LNCaP clone FGC (cell line): ENCODE data around the gene MUC4.

Experiments used
- DNase-seq: peaks from one replicate; pipeline ENCODE4 v3.0.0-alpha.2; 2011; ENCODE audit warnings: low read depth
- H3K4me3 ChIP-seq: 2 replicates; pipeline ENCODE4 v1.5.1; 2011; ENCODE audit warnings: mild to moderate bottlenecking, low read depth, low read length, control low read depth
- CTCF ChIP-seq: IDR thresholded peaks from 2 replicates; pipeline ENCODE4 v1.5.1; 2012; ENCODE audit warnings: mild to moderate bottlenecking; ENCODE audit not compliant: control insufficient read depth, insufficient read depth; ENCODE audit errors: extremely low read depth

The MUC4 gene

DNA sequence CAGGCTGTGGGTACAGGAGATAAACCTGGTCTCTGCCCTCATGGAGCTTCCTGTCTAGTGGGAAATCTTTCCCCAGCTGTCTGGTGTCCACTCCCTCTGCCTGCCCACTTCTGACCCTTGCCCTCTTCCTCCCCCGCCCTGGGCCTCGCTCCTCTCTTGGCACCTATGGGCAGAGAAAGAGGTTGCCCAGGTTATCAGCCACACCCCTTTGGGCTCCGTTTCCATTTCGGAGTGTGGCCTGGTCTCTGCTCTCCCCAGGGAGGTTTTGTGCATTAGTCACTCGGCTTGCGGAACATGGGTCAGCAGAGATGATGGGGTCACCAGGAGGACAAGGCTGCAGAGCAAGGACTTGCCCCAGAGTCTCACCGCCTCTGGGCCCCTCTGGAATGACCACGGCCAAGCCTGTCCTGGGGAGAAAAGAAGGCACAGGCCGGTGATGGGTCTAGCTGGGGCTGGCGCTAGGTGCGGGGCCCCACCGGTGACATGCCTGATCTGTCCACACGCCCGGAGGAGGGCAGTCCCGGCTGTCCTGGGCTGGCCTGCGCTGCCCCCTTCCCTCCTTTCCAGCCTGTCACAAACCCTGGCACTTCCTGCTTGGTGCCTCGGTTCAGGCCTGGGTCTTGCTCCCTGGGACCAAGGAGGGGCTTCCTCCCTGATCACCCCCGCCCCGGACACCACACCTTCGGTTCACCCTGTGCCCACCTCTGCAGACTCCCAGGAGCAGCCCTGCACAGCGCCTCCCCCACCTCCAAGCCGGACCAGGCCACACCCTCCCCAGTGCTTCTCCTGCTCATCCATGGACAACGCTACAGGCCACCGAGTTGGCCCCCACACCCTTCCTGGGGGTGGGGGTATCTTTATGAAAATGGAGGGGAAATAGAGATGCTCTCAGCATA is 35.6 kb upstream of the MUC4 start:
- H3K4me3 ChIP-seq: no peak overlapping the region
- no peak for TF ChIP-seq CTCF
- no peak for DNase-seq

- DNase-seq: no peak
- H3K4me3 ChIP-seq: no peak overlapping the region
- TF ChIP-seq CTCF: no peak
These were observed 33.8 kb upstream of the MUC4 start for GRCh38 chr3:195845483-195845882.

DNA sequence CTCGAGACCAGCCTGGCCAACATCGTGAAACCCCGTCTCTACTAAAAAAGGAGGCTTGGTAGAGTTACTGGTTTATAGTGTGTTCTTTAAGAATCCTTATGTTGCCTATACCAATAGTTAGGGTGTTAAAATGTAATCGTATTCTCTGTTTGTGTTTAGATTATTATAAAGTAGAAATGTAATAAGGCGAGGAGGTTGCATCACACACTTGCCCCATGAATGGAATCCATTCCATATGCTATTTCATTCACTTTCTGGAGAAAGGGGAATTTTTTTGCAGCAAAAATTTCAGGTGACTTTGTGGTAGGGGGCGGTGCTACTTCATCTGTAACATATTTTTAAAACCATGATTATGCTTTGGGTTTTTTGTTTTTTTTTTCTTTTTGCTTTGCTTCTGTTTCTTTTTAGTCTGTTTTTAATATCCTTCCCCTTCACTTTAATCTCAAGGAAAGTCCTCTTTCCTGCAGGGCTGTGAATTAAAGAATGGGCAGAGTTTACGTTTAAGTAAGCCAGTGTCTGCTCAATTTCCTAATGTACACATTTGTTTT is 33.0 kb upstream of the MUC4 start:
- no peak for TF ChIP-seq CTCF
- no peak for DNase-seq
- H3K4me3 ChIP-seq: no peak overlapping the region

GRCh38 chr3:195839260-195840010 is 27.7 kb upstream of the MUC4 start:
- no peak for TF ChIP-seq CTCF
- no peak for DNase-seq
- H3K4me3 ChIP-seq: no peak overlapping the region

DNA sequence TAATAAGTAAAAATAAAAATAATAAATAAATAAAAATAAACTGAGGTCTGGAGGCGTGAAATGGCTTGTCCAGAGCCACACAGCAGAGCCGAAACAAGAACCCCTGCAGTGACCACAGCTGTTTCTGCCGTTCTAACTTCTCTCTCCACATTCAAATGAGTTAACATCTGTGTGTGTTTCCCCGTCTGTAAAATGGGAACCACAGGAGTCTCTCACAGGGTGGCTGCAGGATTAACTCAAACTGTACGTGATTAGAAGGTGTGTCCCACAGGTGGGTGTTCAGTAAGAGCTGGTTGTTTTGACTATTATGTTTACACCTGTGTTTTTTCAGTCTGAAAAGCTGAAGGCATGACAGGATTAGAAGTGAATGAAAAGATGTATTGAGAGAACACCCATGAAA is 27.0 kb upstream of the MUC4 start:
- H3K4me3 ChIP-seq: no peak overlapping the region
- no peak for TF ChIP-seq CTCF
- no peak for DNase-seq

- no peak for TF ChIP-seq CTCF
- H3K4me3 ChIP-seq: no peak overlapping the region
- DNase-seq: no peak
These were observed 24.9 kb upstream of the MUC4 start for GRCh38 chr3:195836476-195837135.
